Neuron (in vitro differentiated cells): Measurements from ENCODE around the gene CLEC2A.

ENCODE experiments used
- H2AFZ ChIP-seq: one replicate; pipeline ENCODE4 v1.6.1; 2013; ENCODE audit warnings: low read depth, mild to moderate bottlenecking, inconsistent platforms, low read length, moderate library complexity
- H3K27me3 ChIP-seq: one replicate; pipeline ENCODE4 v1.6.1; 2013; ENCODE audit warnings: low read length; ENCODE audit not compliant: insufficient read depth
- H3K36me3 ChIP-seq: one replicate; pipeline ENCODE4 v1.6.1; 2013; ENCODE audit warnings: low read length; ENCODE audit not compliant: insufficient read depth
- H3K4me1 ChIP-seq: one replicate; pipeline ENCODE4 v1.6.1; 2013; ENCODE audit warnings: low read length; ENCODE audit not compliant: insufficient read depth
- H3K4me3 ChIP-seq: 2 replicates; pipeline ENCODE4 v1.5.1; 2013; ENCODE audit warnings: mild to moderate bottlenecking, low read length, moderate library complexity
- H3K9me3 ChIP-seq: one replicate; pipeline ENCODE4 v1.6.1; 2013; ENCODE audit warnings: low read length

CLEC2A gene

DNA sequence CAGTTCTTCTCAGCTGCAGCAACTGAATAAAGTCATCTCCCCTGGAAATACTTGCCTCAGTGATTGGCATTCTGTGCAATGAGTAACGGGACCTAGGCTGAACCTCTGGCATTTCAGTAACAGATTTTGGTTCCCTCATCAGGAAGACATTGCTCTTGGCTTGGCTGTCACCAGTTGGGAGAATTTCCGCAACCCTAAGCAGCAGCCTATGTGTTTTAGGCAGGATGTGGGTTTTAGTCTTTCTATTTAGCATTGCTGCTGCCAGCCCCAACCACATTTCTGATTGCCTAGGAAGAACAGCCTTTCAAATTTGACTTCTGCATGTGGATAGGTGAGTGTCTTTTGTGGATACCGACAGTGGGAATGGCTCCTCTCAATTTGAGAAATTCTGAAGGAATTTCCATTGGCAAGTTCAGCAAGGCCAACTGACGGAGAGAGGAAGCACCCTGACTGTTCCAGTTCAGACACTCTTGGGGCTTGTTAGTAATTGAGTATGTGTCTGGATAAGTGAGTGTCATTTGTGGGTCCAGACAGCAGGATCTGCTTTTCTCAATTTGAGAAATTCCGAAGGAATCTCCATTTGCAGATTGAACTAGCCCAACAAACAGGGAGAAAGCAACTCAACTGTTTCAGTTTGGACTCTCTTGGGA is 19.0 kb upstream of the CLEC2A start:
- Histone ChIP-seq H3K4me3 (no peak overlapping the region), H3K9me3 (no peaks in the 10 kb centered on the region), H3K4me1 (no peaks in the 10 kb centered on the region), H3K36me3 (no peaks in the 10 kb centered on the region), H3K27me3 (no peaks in the 10 kb centered on the region), H2AFZ (no peak overlapping the region)

DNA sequence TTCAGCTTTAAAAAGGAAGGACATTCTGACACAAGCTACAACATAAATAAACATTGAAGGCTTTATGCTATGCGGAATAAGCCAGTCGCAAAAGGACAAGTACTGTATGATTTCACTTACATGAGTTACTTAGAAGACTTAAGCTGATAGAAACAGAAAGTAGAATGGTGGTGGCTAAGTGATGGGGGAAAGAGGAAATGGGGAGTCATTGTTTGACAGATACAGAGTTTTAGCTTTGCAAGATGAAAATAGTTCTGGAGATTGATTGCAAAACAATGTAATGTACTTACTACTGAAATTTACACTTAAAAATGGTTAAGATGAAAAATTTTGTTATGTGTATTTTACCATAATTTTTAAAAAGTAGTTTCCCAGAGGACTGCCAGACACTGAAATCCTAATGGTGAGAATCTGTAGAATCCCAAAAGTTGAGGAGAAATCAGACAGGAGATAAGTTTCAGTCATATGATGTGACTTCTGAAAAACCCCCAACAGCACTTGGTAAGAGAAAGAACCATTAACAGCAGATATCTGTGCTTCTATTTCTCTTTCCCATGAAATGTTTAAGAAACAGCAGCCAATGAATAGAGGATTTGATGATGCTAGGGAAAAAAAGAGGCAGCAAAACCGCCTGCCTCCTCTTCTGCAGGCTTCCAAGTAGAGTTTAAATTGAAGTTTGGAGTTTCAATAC is 16.6 kb upstream of the CLEC2A start:
- H3K27me3 ChIP-seq = no peaks in the 10 kb centered on the region
- no peaks in the 10 kb centered on the region for H3K9me3 ChIP-seq
- no peak overlapping the region for H3K4me3 ChIP-seq
- no peaks in the 10 kb centered on the region for H3K36me3 ChIP-seq
- H3K4me1 ChIP-seq = no peaks in the 10 kb centered on the region
- H2AFZ ChIP-seq = no peak overlapping the region

- no peak overlapping the region for H3K4me3 ChIP-seq
- H3K9me3 ChIP-seq = no peaks in the 10 kb centered on the region
- H3K4me1 ChIP-seq = no peaks in the 10 kb centered on the region
- H3K27me3 ChIP-seq = no peaks in the 10 kb centered on the region
- no peaks in the 10 kb centered on the region for H3K36me3 ChIP-seq
- no peak overlapping the region for H2AFZ ChIP-seq
Measured at GRCh38 chr12:9947674-9948073, 15.5 kb upstream of the CLEC2A start.

GRCh38 chr12:9944391-9944790 is 12.2 kb upstream of the CLEC2A start:
- H3K9me3 ChIP-seq = no peaks in the 10 kb centered on the region

GRCh38 chr12:9943240-9943639 is 11.1 kb upstream of the CLEC2A start:
- Histone ChIP-seq H3K27me3 (no peaks in the 10 kb centered on the region), H3K9me3 (no peaks in the 10 kb centered on the region), H3K4me1 (no peaks in the 10 kb centered on the region), H3K36me3 (no peaks in the 10 kb centered on the region), H3K4me3 (no peak overlapping the region), H2AFZ (no peak overlapping the region)

More at GRCh38 chr12:9944391-9944790, 12.2 kb upstream of the CLEC2A start:
- no peaks in the 10 kb centered on the region for H3K4me1 ChIP-seq
- H3K27me3 ChIP-seq = no peaks in the 10 kb centered on the region
- H2AFZ ChIP-seq = no peak overlapping the region
- H3K4me3 ChIP-seq = no peak overlapping the region
- no peaks in the 10 kb centered on the region for H3K36me3 ChIP-seq

DNA sequence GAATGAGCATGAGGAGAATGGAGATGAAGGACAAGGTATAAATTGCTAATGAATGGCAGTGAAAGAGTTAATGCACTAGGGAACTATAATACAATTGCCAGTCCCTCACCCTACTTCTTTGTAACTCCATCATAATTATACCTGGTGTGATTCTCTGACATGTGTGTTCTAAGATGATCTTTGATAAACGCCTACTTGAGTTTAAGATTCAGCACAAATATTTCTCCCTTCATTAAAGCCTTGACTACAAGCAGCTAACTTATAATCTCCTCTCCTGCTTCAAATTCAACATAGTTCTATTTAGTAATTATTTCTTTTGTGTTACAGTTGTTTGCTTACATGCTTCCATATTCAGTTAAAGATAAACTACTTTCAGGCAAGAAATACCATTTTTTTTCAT is 9.7 kb upstream of the CLEC2A start:
- H3K4me3 ChIP-seq = no peak overlapping the region
- no peaks in the 10 kb centered on the region for H3K9me3 ChIP-seq
- H3K27me3 ChIP-seq = peaks cover 2% of the 10 kb centered on the region
- H3K36me3 ChIP-seq = no peaks in the 10 kb centered on the region
- H2AFZ ChIP-seq = no peak overlapping the region
- H3K4me1 ChIP-seq = no peaks in the 10 kb centered on the region

DNA sequence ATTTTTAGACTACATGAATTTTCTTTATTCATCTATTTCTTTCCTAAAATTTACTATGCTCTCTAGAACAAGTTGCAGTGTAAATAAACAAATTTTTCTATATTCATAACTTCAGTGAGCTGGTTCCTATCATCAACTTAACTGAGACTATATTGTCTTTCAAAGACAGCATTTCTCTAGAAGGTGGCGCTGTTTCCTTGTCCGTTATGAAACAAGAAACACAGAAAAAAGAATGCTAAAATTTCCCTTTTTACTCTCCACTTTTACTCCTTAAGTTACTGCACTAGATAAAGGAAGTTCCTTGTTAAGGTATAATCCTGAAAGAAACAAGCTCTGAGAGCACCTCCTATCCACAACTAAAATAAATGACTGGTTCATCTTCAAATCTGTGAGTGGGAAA is 8.2 kb upstream of the CLEC2A start:
- no peaks in the 10 kb centered on the region for H3K4me1 ChIP-seq
- no peaks in the 10 kb centered on the region for H3K9me3 ChIP-seq
- H3K4me3 ChIP-seq = no peak overlapping the region
- no peak overlapping the region for H2AFZ ChIP-seq
- peaks cover 2% of the 10 kb centered on the region for H3K27me3 ChIP-seq
- no peaks in the 10 kb centered on the region for H3K36me3 ChIP-seq

DNA sequence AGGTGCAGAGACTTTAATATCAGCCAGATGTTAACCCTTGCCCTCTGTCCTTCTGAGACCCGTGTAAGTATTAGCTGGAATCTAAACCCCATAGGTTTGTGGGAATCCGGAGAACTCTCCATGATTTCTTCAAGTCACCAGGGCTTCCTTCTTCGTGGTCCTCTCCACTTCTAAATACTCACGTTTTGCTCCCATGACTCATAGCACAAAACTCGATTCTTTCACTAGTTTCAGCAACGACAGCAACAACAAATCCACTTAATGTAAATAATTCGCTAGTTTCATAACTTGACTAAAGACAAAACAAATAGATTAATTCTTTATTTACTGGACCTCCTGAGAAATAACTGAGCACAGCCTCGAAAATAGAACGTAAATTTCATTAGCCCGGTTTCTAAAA is 4.4 kb upstream of the CLEC2A start:
- Histone ChIP-seq H2AFZ (no peak overlapping the region), H3K4me1 (no peaks in the 10 kb centered on the region), H3K36me3 (no peaks in the 10 kb centered on the region), H3K4me3 (no peak overlapping the region), H3K9me3 (no peaks in the 10 kb centered on the region), H3K27me3 (peaks cover 2% of the 10 kb centered on the region)

GRCh38 chr12:9935026-9935425 is 2.9 kb upstream of the CLEC2A start:
- H3K27me3 ChIP-seq = peaks cover 2% of the 10 kb centered on the region
- no peak overlapping the region for H3K4me3 ChIP-seq
- H3K9me3 ChIP-seq = no peaks in the 10 kb centered on the region
- no peak overlapping the region for H2AFZ ChIP-seq
- no peaks in the 10 kb centered on the region for H3K4me1 ChIP-seq
- H3K36me3 ChIP-seq = no peaks in the 10 kb centered on the region

- Histone ChIP-seq H3K9me3 (no peaks in the 10 kb centered on the region), H3K4me3 (no peak overlapping the region), H3K27me3 (peaks cover 2% of the 10 kb centered on the region), H3K4me1 (no peaks in the 10 kb centered on the region), H2AFZ (no peak overlapping the region), H3K36me3 (no peaks in the 10 kb centered on the region)
Measured at GRCh38 chr12:9933958-9934357, 1.8 kb upstream of the CLEC2A start.

DNA sequence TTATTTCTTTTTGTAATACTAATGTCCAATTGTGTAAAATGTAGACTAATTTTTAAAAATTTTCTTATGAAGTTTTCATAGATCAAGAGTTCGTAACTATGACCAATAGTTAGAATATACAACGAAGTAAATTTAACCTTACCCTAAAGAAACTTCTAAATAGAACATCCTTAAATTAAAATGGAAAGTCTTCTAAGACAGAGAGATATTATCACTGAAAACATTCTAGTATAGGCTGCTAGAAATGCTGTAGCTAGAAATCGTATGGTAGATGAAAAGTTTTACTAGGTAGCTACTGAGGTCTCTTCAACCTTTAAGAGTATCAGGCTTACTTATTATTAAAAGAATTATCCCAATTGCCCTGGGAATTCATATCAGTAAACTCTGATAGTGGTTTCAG is 925 bp downstream of the CLEC2A start:
- Histone ChIP-seq H3K36me3 (no peaks in the 10 kb centered on the region), H3K9me3 (no peaks in the 10 kb centered on the region), H3K27me3 (no peaks in the 10 kb centered on the region), H2AFZ (no peak overlapping the region), H3K4me1 (no peaks in the 10 kb centered on the region), H3K4me3 (no peak overlapping the region)

- no peak overlapping the region for H2AFZ ChIP-seq
- no peaks in the 10 kb centered on the region for H3K36me3 ChIP-seq
- no peaks in the 10 kb centered on the region for H3K9me3 ChIP-seq
- no peaks in the 10 kb centered on the region for H3K4me1 ChIP-seq
- no peaks in the 10 kb centered on the region for H3K27me3 ChIP-seq
- H3K4me3 ChIP-seq = no peak overlapping the region
Measured at GRCh38 chr12:9928607-9929006, 3.6 kb downstream of the CLEC2A start.

- Histone ChIP-seq H3K27me3 (no peaks in the 10 kb centered on the region), H3K9me3 (no peaks in the 10 kb centered on the region), H3K4me3 (no peak overlapping the region), H3K36me3 (no peaks in the 10 kb centered on the region), H3K4me1 (no peaks in the 10 kb centered on the region), H2AFZ (no peak overlapping the region)
Measured at GRCh38 chr12:9926876-9927275, 5.3 kb downstream of the CLEC2A start.
